RPMI8226 (cell line): ENCODE results near the gene ARL5B.

Experiments used
- DNase-seq: peaks from one replicate; pipeline ENCODE4 v3.0.0-alpha.2; 2015

ARL5B gene

GRCh38 chr10:18718991-18719390 lies 59.8 kb downstream of the ARL5B start:
- no peak for DNase-seq

DNA sequence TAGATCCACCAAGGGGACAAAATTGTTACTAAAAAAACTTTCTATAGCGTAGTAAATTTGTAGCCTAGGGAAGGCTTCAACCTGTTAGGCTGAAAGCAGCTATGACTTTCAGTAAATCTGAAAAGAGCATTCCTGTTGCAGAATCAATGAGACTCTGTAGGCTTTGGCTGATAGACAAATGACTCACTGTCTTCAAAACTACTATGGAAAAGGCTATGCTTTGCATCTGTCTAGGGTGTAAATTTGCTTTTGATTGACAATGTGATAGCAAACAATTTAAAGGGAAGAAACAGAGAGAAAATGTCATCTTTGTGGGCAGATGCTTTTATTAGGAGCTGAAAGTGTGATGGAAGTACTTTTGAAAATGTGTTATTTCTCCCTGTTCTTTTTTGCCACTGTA lies 60.6 kb downstream of the ARL5B start:
- DNase-seq, result no peak

DNA sequence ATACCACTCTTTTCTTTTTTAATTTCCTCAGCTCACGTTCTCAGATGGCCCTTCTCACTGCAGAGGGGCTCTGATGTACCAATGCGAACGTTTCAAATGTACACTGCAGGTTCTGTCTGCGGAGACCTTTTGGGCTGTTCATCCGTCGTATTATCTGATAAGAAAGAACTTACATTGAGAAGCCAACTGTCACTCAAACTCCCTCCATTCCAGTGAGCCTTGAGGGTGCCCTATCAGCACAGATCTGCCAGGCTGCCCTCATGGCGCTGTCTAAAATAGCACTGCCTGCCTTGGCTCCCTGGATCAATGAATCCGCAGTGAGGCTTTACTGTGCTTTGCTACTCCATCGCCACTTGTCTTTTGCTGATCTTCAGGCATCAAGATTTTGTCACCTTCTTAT lies 61.8 kb downstream of the ARL5B start:
- no peak for DNase-seq

DNA sequence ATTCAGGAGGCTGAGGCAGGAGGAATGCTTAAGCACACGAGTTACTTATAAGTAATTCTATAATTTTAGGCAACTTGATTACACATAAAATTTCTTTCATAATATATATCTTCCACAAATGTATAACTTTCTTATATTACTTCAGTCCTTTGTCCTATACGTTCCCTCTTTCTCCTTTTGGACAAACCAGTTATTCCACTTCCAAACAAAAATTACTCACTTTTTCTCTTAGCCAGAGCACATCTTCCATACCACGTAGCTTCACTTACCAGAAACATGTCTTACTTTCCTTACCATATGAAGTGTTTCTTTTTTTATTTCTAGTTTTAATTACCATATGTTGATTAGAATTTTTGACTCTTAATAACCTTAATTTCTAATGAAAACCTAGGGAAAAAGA lies 64.6 kb downstream of the ARL5B start:
- DNase-seq, result no peak
